ENCODE results near the gene PRR14L.

GRCh38 chr22:31737932-31738331 lies 12.0 kb downstream of the PRR14L start:
- TF ChIP-seq CTCF (IDR thresholded peaks at IDR 0.05; ENCODE audit: low read depth, low read length) (no peak), POLR2A (IDR thresholded peaks at IDR 0.05; ENCODE audit: extremely low read depth, insufficient read length) (no peak), MYC (IDR thresholded peaks at IDR 0.05; ENCODE audit: low read depth, low read length) (no peak)

Measured in NB4 (cell line).